Muscle of back (tissue), 11 donors: Measurements from ENCODE around the gene SLC12A8. TPM values are rescaled to one million over a fixed set of nuclear protein-coding genes. Genes with fewer than 3 reads are reported as not detected.
A peak's percentile ranks its signal among the peaks of the same experiment; 100 is the strongest.
"Not testable (repeated sequence)": the region's sequence is repeated elsewhere in the genome, so short reads cannot be mapped to it uniquely, and the experiment has no call there.

ENCODE experiments used
- DNase-seq, 3 donors: peaks; one replicate each; pipeline versions ENCODE4 v3.0.0 to v3.0.0-alpha.2; 2013
- polyA plus RNA-seq, 10 donors: library from polyadenylated mRNA; unstranded; fragments of 120-200 nt; gene quantifications; one replicate each; pipeline ENCODE4 v1.2.1, GENCODE V29; 2013; ENCODE audit not compliant: insufficient read length in 10 of 10

The SLC12A8 gene
- polyA plus RNA-seq, 10 donors = 0.38 to 1.4 (median 0.94) TPM

DNA sequence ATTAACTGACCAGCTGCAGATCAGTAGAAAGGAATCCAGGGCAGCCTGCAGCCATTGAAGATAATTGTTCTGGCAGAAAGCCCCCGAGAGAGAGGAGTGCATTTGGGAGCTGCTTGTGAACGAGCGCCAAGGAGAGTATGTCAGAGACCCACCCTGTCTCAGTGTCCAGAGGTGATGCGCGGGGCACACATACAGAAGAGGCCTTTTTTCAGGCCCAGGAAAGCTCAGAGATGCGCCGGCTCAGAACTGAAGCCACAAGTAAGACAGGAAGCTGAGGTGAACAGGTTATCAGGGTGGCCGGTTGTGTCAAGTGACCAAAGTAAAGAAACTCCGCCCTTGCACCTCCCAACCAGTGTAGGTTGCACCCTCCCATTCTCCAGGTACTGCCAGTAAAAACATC, 96.9 kb downstream of the SLC12A8 start:
- peak in 2 of 3 donors; percentile 70 to 74 for DNase-seq

DNA sequence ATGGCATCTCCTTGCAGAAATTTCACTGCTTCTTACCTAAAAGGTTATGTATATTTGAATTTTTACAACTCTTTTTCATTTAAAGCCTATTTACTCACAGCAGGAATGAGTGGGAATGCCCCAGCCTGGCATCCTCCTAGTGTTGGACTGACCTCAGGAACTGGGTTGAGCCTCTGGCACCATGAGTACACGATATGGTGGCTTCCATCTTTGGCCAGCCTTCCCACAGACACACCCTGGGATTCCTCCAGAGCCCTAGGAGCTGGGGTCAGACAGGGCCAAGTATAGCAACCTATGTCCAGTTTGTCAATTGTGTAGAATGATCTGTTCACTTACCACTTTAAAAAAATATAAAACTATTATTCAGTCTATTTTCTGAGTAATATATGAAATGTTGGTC, 99.6 kb downstream of the SLC12A8 start:
- DNase-seq = no peak

GRCh38 chr3:125110876-125111480, 101.6 kb downstream of the SLC12A8 start:
- DNase-seq = no peak

DNA sequence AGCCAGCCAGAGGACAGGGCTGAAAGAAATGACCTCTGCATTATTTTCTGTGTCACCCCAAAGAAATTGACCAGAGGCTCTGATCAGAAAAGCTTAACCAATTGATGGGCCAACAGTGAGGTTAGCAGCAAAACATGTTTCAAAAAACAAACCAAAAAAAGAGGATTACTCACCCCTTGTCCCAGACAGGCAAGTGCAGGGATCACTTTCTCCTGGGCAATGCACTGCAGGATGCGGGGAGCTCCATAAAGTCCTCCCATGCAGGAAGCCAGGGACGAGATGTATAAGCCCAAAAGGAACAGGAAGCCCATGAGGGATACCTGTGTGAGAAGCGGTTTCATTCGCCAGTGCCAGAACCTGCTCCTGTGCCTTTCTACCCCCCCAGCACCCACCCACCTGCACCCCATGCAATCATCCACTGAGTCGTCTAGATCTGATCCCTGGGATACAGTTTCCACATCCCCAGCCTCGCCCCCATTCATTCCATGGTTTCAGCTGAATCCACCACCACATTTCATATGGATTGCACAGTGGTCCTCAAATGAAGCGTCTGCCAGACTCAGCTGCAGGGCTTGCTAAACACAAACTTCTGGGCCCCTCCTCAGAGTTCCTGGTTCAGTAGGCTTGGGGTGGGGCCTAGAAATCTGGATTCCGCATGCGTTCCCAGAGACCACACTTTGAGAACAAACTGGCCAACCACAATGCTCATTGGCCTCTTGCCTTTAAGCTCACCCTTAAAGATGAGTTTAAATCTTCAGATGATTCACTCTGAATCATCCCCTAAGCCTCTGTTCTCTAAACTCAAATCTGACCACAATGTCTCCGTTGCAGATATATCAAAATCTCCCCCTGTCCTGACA, 102.3 kb downstream of the SLC12A8 start:
- peak in 1 of 3 donors; percentile 93 for DNase-seq

DNA sequence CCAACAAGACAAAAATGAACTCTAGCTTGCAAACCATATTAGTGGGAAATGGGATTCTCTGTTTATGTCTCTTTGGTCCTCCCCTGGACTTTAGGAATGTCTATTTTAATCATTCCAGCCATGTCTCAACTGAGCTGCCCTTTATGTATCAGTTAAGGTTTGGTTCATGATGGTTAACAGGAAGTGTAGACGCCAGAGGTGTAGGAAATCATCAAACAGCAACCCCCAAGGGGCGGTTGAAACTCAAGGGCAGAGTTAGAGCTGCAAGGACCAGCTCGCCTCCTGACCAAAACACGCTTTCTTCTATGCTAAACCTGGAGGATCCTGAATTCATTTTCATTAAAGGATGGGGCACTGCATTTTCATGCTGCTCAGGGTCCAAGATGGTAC, 103.0 kb downstream of the SLC12A8 start:
- no peak for DNase-seq

DNA sequence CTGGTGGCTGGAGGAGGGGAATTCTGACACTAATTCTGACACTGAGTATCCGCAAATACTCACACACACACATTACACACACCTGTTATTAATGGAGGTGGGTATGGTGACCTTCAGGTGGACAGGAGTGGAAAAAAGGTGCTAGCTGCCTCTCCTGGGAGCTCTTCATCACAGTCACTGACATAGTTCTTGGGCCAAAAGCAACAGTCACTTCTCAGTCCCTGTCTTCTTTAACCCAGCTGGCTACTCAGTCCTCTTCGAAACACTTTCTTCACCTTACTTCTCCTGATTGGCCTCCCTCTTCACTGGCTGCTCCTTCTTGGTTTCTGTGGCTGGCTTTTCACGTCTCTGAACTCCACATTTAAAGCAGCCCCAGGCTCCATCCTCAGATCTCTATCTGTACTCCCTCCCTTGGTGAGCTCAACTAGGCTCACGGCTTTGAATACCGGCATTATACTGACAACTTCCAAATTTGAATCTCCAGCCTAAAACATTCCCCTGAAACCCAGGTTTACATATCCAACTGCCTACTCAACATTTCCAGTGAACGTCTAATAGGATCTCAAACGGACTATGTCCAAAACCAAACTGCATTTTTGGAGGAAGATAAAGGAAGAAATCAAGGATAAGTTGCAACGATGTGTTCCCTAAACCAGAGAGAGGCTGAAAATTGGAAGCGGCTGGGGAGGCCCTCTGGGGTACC, 103.6 kb downstream of the SLC12A8 start:
- DNase-seq = no peak

DNA sequence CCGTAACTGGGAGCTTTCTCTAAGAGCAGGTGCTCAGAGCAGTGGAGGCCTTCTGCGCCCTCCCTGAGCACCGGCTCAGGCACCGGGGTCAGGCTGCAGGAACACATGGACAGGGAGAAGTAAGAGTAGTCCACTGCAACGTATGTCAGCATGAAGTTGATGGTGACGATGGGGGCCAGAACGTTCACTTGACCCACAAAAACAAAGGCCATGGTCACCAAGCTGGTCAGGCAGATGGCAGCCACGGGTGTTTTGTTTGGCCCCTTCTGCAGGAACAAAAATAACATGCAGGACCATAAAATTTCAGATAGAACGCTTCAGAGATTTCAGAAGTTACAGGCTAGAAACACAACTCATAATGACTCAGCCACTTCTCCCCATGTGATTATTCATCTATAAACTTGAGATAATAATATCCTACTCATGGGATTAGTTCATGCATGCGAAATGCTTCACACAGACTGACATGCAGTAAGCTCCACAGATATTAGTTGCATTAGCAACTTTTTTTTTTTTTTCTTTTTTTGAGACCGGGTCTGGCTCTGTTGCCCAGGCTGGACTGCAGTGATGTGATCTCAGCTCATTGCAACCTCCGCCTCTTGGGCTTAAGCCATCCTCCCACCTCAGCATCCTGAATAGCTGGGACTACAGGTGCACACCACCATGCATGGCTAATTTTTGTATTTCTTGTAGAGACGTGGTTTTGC, 104.5 kb downstream of the SLC12A8 start:
- DNase-seq = no peak

DNA sequence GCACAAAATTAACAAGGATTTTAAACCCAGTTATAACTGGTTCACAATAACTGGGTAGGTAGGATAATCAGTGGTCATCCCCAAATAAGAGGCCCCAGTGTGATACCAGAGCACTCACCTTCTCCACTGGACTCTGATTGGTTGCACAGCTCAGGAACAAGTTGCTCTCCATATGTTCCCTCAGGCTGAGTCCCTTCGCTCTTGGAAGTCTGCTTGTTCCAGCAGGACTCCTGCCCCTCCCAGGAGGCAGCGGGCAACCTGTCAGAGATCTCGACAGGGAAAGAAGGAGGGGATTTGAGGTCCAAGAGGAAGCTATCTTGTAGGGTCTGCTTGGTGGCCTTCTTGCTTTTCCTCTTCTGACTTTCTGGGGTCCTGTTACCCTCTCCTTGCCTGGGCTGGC, 105.2 kb downstream of the SLC12A8 start:
- no peak for DNase-seq

- DNase-seq = no peak
These were observed 107.4 kb downstream of the SLC12A8 start for GRCh38 chr3:125105116-125105515.

DNA sequence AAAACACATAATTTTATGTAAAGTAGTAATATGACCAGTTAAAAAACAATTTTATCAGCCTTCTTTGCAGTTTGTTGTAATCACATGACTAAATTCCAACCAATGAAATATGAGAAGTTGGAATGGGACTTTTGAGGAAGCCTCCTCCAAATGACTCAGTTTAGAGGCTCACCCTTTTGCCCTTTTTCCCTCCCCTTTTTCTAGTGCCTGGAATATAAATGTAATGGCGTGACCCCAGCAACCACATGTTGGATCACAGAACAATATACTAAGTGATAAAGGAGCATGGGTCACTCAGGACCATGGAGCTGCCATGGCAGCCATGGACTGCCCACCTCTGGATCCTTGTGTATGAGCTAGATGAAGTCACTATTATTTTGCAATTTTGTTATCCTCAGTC, 107.9 kb downstream of the SLC12A8 start:
- DNase-seq = no peak

DNA sequence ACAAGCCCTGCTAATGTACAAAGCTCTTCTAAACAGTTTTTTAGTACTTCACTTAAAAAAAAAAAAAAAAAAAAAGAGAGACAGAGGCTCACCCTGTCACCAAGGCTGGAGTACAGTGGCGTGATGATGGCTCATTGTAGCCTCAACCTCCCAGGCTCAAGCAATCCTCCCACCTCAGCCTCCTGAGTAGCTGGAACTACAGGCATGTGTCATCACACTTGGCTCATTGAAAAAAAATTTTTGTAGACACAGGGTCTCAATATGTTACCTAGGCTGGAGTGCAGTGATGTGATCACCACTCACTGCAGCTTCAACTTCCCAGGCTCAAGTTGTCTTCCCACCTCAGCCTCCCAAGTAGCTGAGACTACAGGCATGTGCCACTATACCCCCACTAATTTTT, 109.1 kb downstream of the SLC12A8 start:
- no peak for DNase-seq

- DNase-seq = no peak
These were observed 110.1 kb downstream of the SLC12A8 start for GRCh38 chr3:125102470-125102869.

DNA sequence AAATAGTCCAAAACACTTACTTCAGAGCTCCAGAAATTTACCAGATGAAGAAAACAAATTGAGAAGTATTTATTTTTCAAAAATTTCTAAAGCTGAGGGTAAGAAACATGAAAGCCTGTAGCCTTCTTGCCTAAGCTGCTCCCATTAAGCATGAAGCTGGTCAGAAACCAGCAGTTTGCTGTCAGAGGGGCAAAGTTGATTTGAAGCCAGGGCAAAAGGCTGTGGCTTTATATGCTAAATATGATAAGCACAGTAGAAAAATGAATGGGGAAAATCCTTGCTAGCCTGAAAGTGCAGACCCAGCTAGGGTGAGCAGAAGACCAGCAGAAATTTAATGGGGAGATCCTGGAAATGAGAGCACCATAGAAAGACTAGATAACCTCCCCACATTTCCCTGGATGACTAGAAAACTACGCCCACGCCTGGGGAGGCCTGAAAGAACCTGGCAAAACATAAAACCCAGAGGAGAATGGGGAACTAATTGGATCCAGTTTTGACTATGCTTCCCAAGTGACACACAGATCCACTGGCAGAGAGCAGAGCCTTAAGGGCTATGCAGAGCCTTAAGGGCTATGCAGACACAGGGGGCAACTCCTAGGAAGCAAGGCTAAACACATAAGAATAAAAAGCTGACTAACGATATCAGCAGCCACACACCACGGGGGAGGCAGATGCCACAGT, 113.8 kb downstream of the SLC12A8 start:
- DNase-seq = no peak

- no peak for DNase-seq
These were observed 121.9 kb downstream of the SLC12A8 start for GRCh38 chr3:125090649-125091048.

GRCh38 chr3:125087768-125088391, 124.7 kb downstream of the SLC12A8 start:
- peak in 1 of 3 donors; percentile 65 for DNase-seq

- DNase-seq = no peak
These were observed 127.4 kb downstream of the SLC12A8 start for GRCh38 chr3:125085166-125085565.

- DNase-seq = no peak
These were observed 128.8 kb downstream of the SLC12A8 start for GRCh38 chr3:125083776-125084175.

GRCh38 chr3:125082339-125082738, 130.2 kb downstream of the SLC12A8 start:
- DNase-seq = not testable (repeated sequence)

DNA sequence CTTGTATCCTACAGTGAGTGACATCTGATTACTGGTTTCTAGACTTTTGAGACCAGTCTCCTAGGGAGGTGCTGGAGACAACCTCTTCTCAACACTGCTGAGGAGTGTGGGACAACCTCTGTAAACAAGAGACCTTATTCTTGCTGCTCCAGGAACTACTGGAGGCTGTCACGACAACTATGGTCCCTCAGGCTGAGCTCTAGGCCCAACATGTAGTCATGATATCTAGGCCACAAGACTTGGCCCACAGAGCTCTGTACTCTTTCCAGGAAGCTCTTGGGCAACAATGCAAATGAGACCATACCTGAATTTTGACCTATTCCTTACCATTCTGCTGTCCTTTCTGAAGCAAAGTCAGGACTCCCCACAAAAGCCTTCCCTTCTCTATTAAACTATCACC, 132.5 kb downstream of the SLC12A8 start:
- no peak for DNase-seq

DNA sequence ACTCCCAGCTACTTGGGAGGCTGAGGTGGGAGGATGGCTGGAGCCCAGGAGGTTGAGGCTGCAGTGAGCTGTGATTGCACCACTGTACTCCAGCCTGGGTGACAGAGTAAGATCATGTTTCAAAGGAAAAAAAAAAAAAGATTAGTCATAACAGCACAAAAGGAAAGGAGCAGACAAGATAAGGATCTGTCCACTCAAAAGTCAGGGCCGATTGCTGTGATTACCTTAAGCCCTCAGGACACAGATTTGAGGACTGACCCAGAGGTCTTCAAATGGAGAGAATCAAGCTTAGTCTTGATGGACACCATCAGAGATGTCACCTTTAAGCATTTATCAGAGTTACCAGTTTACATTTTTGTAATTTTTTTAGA, 132.9 kb downstream of the SLC12A8 start:
- DNase-seq = no peak
